Heart left ventricle (tissue), 13 donors: ENCODE results near the gene KRT3.

Experiments
- POLR2A ChIP-seq, 2 donors: fragments of 450-650 bp; IDR thresholded peaks; one replicate each; pipeline ENCODE4 v1.6.1; 2017; ENCODE audit warnings: antibody characterized with exemption in 2 of 2, mild to moderate bottlenecking in 2 of 2, moderate library complexity in 2 of 2
- TF ChIP-seq, protein P1 (sequence below), 12 donors: fragments of 200-600 bp; sonication (generic) in 4 of 12; IDR thresholded peaks; one replicate each; pipeline versions ENCODE4 v1.5.0 to v1.8.0; 2018 to 2022; ENCODE audit warnings: antibody characterized with exemption in 12 of 12, mild to moderate bottlenecking in 5 of 12
- donor health status: ischemic (EF 13 %, LVEDD 7.1; RV severe dilation, severe dysfunction).
- donor health status: DM: no; HTN: yes; CAD: no.
- donor health status: DM: no; HTN: no; CAD: no.
- donor health status: ischemic (EF 25% LVEDD 6.9; RV normal size, moderate dysfunction).
- donor health status: ischemic (EF 25% LVEDD 5.7; RV mildly dilated, moderate dysfunction).
- donor health status: ischemic (EF 35%, LVEDD 5.7; RV mildly dilated, moderate dysfunction).
- donor health status: nonischemic (EF 11% LVEDD 7.7; RV severe dilation, severe dysfunction).
- donor health status: DM: yes; HTN: yes; CAD: no.
- donor health status: PGD.
- donor health status: ischemic (EF 29% LVEDD 5.4; RV normal size, mild dysfunction).
- donor health status: nonischemic (EF 23%, LVEDD 6.1; RV moderate dilation, normal function).

DNA sequence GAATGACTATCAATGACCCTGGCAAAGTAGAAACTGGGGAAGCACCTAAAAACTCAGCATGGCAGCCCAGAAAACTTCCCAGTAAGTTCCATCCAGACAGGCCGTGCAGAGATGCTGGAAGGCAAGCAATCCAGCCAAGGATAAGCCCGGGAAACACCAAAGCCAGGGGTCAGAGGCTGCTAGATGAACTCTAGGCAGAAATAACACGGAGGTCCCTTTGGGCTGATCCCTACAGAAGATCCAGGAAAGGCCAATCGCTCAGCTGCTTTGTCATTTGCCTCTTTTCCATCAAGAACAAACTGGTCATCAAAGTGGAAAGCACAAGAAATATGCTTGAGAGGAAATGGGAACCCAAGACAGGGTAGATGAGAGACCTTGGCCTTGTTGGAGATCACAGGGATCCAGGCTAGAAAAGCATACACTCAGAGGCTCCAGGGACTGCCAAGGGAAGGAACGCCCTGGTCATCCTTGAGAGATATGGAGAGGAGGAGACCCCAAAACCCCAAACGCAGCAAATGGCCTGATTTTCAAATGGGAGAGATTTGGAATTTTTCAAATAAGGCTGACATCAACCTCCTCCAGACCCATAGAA, 31.7 kb upstream of the KRT3 start:
- TF ChIP-seq, protein P1, sequence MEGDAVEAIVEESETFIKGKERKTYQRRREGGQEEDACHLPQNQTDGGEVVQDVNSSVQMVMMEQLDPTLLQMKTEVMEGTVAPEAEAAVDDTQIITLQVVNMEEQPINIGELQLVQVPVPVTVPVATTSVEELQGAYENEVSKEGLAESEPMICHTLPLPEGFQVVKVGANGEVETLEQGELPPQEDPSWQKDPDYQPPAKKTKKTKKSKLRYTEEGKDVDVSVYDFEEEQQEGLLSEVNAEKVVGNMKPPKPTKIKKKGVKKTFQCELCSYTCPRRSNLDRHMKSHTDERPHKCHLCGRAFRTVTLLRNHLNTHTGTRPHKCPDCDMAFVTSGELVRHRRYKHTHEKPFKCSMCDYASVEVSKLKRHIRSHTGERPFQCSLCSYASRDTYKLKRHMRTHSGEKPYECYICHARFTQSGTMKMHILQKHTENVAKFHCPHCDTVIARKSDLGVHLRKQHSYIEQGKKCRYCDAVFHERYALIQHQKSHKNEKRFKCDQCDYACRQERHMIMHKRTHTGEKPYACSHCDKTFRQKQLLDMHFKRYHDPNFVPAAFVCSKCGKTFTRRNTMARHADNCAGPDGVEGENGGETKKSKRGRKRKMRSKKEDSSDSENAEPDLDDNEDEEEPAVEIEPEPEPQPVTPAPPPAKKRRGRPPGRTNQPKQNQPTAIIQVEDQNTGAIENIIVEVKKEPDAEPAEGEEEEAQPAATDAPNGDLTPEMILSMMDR (IDR thresholded peaks at IDR 0.05) = no peak
- TF ChIP-seq POLR2A (IDR thresholded peaks at IDR 0.05) = no peak
